Stimulated activated CD8-positive, alpha-beta memory T cell treated with anti-CD3 and anti-CD28 coated beads, Interleukin-15, amount 100 ng/mL, for 24 hours (primary cell): ENCODE data around the gene COL4A2.

ENCODE experiments used
- DNase-seq: peaks from one replicate; pipeline ENCODE4 v3.0.0-alpha.2; 2020; ENCODE audit warnings: low read depth

The COL4A2 gene

GRCh38 chr13:110560601-110561343, 253.7 kb downstream of the COL4A2 start:
- DNase-seq = no peak

DNA sequence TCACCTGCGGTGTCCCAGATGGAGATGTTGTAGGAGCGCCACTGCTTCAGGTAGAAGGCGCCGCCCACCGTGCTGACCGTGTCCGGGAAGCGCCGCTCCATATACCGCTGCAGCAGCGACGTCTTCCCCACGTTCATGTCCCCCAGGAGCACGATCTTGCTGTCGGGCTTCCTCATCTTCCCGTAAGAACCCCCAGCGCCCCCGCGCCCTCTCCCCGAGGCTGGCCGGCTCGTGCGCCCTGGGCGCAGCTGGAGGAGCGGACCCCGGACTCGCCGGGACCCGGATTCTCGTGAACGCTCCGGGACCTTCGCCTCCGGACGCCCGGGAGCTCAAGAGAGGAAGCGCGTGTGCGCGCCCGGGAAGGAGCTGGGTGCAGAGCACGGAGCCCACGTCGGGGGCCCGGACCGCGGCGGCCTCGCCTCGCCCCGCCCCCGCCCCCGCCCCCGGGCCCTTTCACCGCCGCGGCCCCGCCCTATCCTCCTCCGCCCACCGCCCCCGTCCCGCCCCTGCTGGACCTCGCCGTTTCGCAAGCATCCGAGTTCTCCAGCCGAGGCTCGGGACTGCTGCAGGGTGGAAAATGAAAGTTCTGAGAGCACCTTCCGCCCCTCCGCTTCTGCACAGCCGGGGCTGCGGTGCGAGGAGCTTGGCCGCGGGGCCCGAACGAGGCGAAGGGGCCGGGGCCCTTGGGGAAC, 254.4 kb downstream of the COL4A2 start, which contains the start of gene RAB20:
RAB20 (minus strand) TSS at position 379 of the 692 bp plus-strand sequence; CDS start at position 176, 203 bp downstream.
- DNase-seq = peak; percentile 3

- DNase-seq = no peak
Observed at GRCh38 chr13:110562036-110562597, 255.0 kb downstream of the COL4A2 start.
